ENCODE data around the gene MORN4.

Gene MORN4

DNA sequence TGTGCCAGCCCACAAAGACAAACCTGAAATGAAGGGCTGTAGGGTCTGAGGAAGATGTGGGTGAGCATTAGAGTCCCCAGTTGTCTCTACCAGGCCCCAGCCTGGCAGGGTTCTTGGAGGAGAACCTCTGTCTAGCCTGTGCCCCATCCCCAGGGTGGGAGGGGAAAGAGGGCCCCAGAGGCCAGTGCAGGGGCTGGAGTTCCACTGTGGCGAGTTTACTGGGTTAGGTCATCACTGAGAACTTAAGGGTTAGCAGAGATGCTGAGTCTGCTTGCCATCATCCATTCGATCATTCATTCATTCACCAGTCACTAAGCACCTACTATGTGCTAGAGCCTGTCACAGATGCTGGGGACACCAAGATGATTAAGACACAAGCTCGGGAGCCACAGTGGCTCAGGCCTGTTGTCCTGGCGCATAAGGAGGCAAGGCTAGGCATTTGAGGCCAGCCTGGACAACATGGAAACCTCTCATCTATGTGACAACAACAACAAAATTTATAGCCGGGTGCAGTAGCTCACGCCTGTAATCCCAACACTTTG is 58.1 kb downstream of the MORN4 start:
- in situ Hi-C loops (cut with HindIII; ENCODE audit: low sequenced_read_pairs): no loop called here
- TF ChIP-seq, protein P1, sequence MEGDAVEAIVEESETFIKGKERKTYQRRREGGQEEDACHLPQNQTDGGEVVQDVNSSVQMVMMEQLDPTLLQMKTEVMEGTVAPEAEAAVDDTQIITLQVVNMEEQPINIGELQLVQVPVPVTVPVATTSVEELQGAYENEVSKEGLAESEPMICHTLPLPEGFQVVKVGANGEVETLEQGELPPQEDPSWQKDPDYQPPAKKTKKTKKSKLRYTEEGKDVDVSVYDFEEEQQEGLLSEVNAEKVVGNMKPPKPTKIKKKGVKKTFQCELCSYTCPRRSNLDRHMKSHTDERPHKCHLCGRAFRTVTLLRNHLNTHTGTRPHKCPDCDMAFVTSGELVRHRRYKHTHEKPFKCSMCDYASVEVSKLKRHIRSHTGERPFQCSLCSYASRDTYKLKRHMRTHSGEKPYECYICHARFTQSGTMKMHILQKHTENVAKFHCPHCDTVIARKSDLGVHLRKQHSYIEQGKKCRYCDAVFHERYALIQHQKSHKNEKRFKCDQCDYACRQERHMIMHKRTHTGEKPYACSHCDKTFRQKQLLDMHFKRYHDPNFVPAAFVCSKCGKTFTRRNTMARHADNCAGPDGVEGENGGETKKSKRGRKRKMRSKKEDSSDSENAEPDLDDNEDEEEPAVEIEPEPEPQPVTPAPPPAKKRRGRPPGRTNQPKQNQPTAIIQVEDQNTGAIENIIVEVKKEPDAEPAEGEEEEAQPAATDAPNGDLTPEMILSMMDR (IDR thresholded peaks at IDR 0.05; ENCODE audit: low read depth, low read length): no peak
- no peak overlapping the region for H3K4me3 ChIP-seq (ENCODE audit: low read depth, low read length)
- DNase-seq (ENCODE audit: low read depth, low spot score): no peak

DNA sequence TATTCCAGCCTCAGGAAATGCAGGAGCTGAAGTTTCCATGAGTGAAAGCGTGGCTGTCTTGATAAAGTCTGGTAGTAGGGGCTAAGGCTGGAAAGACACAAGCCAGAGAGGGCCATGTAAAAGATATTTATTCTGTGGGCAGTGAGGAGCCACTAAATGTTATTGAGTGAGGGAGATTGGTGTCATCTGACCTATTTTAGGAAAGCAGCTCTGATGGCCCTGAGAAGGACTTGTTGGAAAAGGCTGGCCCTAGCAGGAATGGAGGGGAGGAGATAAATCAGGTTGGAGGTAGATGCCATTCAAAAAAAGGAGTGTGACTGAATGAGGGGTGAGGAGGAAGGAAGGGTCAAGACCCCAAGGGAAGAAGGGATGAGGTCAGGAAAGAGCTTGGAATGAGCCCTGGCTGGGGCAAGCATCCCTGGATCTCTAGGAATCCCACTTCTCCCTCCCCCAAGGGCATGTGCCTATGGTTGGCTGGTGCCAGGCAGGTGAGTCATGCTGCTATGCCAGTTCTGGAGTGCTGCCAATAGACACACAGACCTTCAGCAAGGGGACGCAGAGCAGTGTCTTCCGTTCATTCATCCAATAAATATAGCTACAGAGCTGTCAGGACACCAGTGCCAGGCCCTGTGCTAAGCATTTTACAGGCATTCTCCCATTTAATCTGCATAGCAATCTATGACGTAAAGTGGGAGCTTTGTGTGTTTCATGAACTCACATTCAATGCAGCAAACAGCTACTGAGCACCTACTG is 58.8 kb downstream of the MORN4 start:
- H3K4me3 ChIP-seq (ENCODE audit: low read depth, low read length): no peak overlapping the region
- TF ChIP-seq, protein P1 (IDR thresholded peaks at IDR 0.05; ENCODE audit: low read depth, low read length): no peak
- in situ Hi-C loops (cut with HindIII; ENCODE audit: low sequenced_read_pairs): no loop called here
- DNase-seq (ENCODE audit: low read depth, low spot score): peak; percentile 58

DNA sequence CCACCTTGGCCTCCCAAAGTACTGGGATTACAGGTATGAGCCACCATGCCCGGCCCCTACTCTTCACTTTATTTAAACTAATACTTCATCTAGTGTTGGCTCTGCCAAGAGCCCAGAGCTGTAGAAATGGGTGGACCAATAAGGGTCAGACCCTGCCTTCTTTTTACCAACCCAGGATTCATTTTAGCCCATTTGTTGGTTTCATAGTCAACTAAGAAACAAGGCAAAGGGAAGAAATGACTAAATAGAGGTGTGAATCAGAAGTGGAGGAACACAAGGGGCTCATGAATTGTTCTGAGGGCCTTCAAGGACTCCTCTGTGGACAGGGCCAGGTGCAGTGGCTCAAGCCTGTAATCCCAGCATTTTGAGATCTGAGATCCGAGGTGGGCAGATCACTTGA is 59.6 kb downstream of the MORN4 start:
- H3K4me3 ChIP-seq (ENCODE audit: low read depth, low read length): no peak overlapping the region
- TF ChIP-seq, protein P1 (IDR thresholded peaks at IDR 0.05; ENCODE audit: low read depth, low read length): no peak
- DNase-seq (ENCODE audit: low read depth, low spot score): no peak
- in situ Hi-C loops (cut with HindIII; ENCODE audit: low sequenced_read_pairs): no loop called here

DNA sequence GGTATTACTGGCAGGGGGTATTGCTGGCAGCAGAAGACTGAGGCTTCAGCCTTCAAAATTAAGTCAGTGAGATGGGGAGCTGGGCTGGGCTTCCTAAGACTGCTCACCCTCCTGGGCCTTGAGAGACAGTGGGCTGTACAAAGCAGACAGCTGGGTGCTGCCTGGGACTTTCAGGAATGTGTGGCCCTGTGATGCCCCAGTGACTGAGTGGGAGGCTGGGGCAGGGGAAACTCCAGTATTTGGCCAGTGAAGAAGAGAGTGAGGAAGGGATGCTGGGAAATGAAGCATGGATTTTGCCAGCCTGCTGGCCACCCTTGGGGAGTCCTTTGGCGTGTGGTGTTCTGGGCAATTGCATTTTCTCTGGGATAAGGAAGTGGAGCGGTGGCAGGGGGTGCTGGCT is 60.3 kb downstream of the MORN4 start:
- TF ChIP-seq, protein P1 (IDR thresholded peaks at IDR 0.05; ENCODE audit: low read depth, low read length): no peak
- no peak for DNase-seq (ENCODE audit: low read depth, low spot score)
- in situ Hi-C loops (cut with HindIII; ENCODE audit: low sequenced_read_pairs): no loop called here
- H3K4me3 ChIP-seq (ENCODE audit: low read depth, low read length): no peak overlapping the region

DNA sequence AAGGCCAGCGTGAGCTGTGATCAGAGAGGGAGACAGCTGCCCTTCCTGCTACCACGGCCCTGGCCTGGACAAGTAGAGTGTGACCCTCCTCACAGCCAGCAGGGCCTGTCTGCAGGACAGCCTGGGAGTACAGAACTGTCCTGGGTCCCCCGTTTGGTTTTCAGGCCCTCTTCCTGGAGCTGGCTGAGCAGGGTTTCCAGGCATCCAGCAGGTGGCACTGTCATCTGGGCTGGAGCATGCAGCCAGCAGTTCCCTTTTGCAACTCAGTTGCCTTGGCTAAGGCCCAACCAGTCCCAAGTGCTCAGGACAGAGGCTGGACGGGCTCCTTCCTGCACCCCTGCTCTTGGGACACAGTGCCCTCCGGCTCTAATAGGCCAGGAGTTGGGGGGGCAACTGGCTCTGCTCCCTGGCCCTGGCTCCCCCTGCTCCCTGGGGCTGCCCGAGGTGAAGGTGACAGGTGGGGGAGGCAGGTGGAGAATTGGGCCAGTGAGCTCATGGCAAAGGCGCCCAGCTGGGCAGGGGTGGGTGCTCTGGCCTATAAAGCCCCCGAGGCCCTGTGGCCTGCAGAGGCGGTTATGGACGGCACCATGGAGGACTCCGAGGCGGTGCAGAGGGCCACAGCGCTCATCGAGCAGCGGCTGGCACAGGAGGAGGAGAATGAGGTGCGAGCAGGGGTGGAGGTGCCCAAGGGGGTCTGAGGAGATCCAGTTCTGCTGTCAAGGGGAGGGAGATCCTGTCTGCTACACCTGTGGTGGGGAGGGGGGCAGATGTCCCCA is 60.9 kb downstream of the MORN4 start, which contains the start of gene ANKRD2:
ANKRD2 (plus strand) TSS at position 566 of the 776 bp plus-strand sequence; CDS start at position 576, 10 bp downstream.
- in situ Hi-C loops (cut with HindIII; ENCODE audit: low sequenced_read_pairs): no loop called here
- TF ChIP-seq, protein P1 (IDR thresholded peaks at IDR 0.05; ENCODE audit: low read depth, low read length): peak; percentile 94
- peak; percentile 72 for DNase-seq (ENCODE audit: low read depth, low spot score)
- H3K4me3 ChIP-seq (ENCODE audit: low read depth, low read length): no peak within 1 kb of the TSS

DNA sequence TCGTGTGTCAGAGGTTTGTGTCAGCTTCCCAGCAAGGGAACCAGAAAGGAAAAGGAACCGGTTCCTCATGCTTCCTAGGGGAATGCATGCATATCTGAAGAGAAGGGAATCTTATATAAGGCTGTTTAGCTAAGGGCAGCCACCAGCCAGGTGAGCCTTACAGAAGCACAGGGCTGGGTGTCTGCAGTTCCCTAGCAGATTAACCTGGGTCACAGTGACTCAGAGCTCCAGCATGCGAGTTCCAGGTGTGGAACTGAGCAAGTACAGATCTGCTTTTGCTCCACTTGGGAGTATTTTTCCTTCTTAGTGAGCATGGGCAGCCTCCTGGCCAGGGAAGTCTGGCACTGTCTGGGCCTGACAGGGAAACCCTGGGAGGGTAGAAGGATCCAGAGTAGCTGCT is 61.7 kb downstream of the MORN4 start:
- in situ Hi-C loops (cut with HindIII; ENCODE audit: low sequenced_read_pairs): no loop called here
- TF ChIP-seq, protein P1 (IDR thresholded peaks at IDR 0.05; ENCODE audit: low read depth, low read length): no peak
- no peak overlapping the region for H3K4me3 ChIP-seq (ENCODE audit: low read depth, low read length)
- no peak for DNase-seq (ENCODE audit: low read depth, low spot score)
